GM12873 (cell line): ENCODE data around the gene TRIM39.

ENCODE experiments used
- CTCF ChIP-seq: IDR thresholded peaks from 2 replicates; pipeline ENCODE4 v1.5.1; 2012; ENCODE audit warnings: low read depth, mild to moderate bottlenecking, moderate library complexity, low read length, control low read depth; ENCODE audit not compliant: insufficient read depth; ENCODE audit errors: missing control alignments

TRIM39 gene

GRCh38 chr6:30322527-30323501, 3.9 kb upstream of the TRIM39 start:
- no peak for TF ChIP-seq CTCF

- TF ChIP-seq CTCF: no peak
Observed at GRCh38 chr6:30323806-30324205, 2.9 kb upstream of the TRIM39 start.

GRCh38 chr6:30325150-30325872, 1.4 kb upstream of the TRIM39 start:
- TF ChIP-seq CTCF: no peak

GRCh38 chr6:30325873-30326525, 728 bp upstream of the TRIM39 start:
- no peak for TF ChIP-seq CTCF

GRCh38 chr6:30327232-30327746, 562 bp downstream of the TRIM39 start:
- TF ChIP-seq CTCF: no peak

GRCh38 chr6:30328397-30328796, 1.7 kb downstream of the TRIM39 start:
- no peak for TF ChIP-seq CTCF
